SH-SY5Y (cell line): ENCODE measurements around the gene TPRA1.

Experiments used
- GATA2 ChIP-seq: IDR thresholded peaks from 2 replicates; pipeline ENCODE4 v1.6.1; 2011; ENCODE audit warnings: mild to moderate bottlenecking, low read depth, low read length
- GATA3 ChIP-seq: IDR thresholded peaks from 2 replicates; pipeline ENCODE4 v1.6.1; 2011; ENCODE audit warnings: low read depth, mild to moderate bottlenecking, low read length, moderate library complexity

- TF ChIP-seq GATA2: no peak
- no peak for TF ChIP-seq GATA3
Measured at GRCh38 chr3:127606086-127606805, 15.7 kb upstream of the TPRA1 start.
